ENCODE data around the gene BCKDHA. TPM values are rescaled to one million over a fixed set of nuclear protein-coding genes. Genes with fewer than 3 reads are reported as not detected.
A peak's percentile ranks its signal among the peaks of the same experiment; 100 is the strongest.

The BCKDHA gene
- total and polyA plus RNA-seq, 9 of the 15 experiments (the other 6 are each of a cell fraction or from before 2014, with no cell fraction given) = 4.5 to 52.5 (median 14.1) TPM

DNA sequence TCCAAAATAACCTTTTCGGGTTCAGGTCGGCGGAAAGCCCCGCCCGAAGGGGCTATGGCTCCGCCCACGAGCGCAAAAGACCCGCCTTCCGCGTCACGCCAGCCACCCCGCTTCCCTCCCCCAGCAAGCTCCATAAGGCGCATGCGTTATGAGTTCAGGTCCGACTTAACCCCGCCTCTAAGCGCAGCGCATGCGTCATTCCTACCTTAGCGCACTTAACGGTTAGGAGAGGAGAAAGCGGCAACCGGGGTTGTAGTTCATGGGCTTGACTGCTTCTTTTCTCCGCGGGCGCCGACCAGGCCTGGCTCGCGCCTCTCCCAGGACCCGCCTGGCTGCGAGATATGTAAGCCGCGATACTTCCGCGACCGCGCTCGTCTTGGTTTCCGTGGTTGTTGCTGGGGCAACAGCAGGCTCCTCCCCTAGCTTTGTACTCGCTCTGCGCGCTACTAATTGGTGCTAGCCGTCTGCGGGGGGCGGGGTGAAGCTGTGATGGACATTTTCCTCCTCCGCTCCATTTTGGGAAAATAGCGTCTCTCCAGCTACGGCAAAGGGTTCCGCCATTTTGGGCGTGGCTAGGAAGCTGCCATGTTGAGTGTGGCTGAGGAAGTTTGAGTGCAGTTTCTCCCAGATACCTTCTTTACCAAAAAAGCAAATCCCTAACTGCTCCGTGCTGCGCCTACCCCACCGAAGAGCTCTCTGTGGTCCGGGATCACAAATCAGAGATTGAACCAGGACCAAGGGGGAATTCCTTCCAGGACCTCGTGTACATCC, 33.7 kb upstream of the BCKDHA start, which contains the start of gene B9D2:
Gene B9D2, minus strand, starts transcription at position 397 of the 771 bp plus-strand sequence. CDS start 630 bp downstream, outside the sequence.
- H3K4me2 ChIP-seq (ENCODE audit: insufficient read depth, low read length) = peak within 1 kb of the TSS; percentile 95
- intact Hi-C loops (cut with micrococcal nuclease) (loop anchor here (10.0 kb wide), 1 partner anchor 71 kb away; the partner anchor contains the start of gene DMAC2), in situ Hi-C loops (cut with MboI) (no loop called here)
- BruUV-seq (replicated peaks) = TSS peak; percentile 85
- peaks cover 4% of the 10 kb centered on the region; the same call in 2 of the 3 replicates for H3K36me3 ChIP-seq (ENCODE audit: control insufficient read depth, insufficient read depth, low read length)
- FAIRE-seq = peak; percentile 98
- peak within 1 kb of the TSS; percentile 100 for H3K27ac ChIP-seq (ENCODE audit: extremely low read depth, low read depth, low read length)
- ChIA-PET CTCF (ENCODE audit: low intra/inter-chr PET ratio) (no interaction called here), POLR2A (interaction anchor here (0.6 to 2.9 kb wide), 15 partner anchors 9 to 1027 kb away, joined by 3 to 20 read pairs (median 3); partner anchors contain the start of gene TGFB1)
- H3K9me3 ChIP-seq (replicated peaks; ENCODE audit: control insufficient read depth, insufficient read depth, low read depth, low read length) = no peaks in the 10 kb centered on the region
- peak within 1 kb of the TSS; percentile 97 to 99 for H3K9ac ChIP-seq (ENCODE audit: insufficient read depth in 1 of 2, low read depth in 2 of 2, low read length in 2 of 2)
- H3K79me2 ChIP-seq (ENCODE audit: control insufficient read depth, insufficient read depth, low read length) = peaks cover 42% of the 10 kb centered on the region
- no peaks in the 10 kb centered on the region for H4K20me1 ChIP-seq (replicated peaks; ENCODE audit: control insufficient read depth, insufficient read depth, low read length)
- H3K4me1 ChIP-seq (replicated peaks in 1 of 2; ENCODE audit: control insufficient read depth in 2 of 2, insufficient read depth in 2 of 2, low read length in 2 of 2) = peaks cover 30 to 46% of the 10 kb centered on the region in 2 experiments
- H2AFZ ChIP-seq (ENCODE audit: low read depth, low read length) = peak within 1 kb of the TSS; percentile 98
- peak; percentile 94 for ATAC-seq
- peak; percentile 97 to 99 (median 98) for DNase-seq (ENCODE audit: extremely low read depth in 1 of 4, low spot score in 3 of 4)
- WGBS (ENCODE audit: insufficient coverage, low coverage, missing lambda C conversion rate) = under 1% methylated on average over 52 of the region's 56 CpGs
- no peaks in the 10 kb centered on the region for H3K27me3 ChIP-seq (ENCODE audit: control insufficient read depth in 2 of 2, insufficient read depth in 2 of 2, low read length in 2 of 2)
- H3K4me3 ChIP-seq = peak within 1 kb of the TSS; percentile 80
- H3K9me1 ChIP-seq (ENCODE audit: control insufficient read depth, insufficient read depth, low read length) = no peaks in the 10 kb centered on the region
- TF ChIP-seq PCBP2 (IDR thresholded peaks at IDR 0.05; ENCODE audit: low read depth, low read length, poor library complexity, severe bottlenecking) (no peak), E2F3 (CRISPR knock-in tag; IDR thresholded peaks at IDR 0.05) (no peak), BRF2 (IDR thresholded peaks at IDR 0.05; ENCODE audit: borderline replicate concordance, insufficient read depth, insufficient read length) (no peak), CHD2 (IDR thresholded peaks at IDR 0.05; ENCODE audit: low read depth, low read length) (peak; percentile 52; the same call in 1 of the 2 replicates), ARID3A (IDR thresholded peaks at IDR 0.05; ENCODE audit: borderline replicate concordance, low read depth, low read length) (no peak), CTCFL (IDR thresholded peaks at IDR 0.05; ENCODE audit: borderline replicate concordance, insufficient read depth, low read depth, low read length, poor library complexity, severe bottlenecking) (no peak), ZBTB17 (CRISPR knock-in tag; IDR thresholded peaks at IDR 0.05) (no peak; the same call in 1 of the 2 replicates), KDM5B (IDR thresholded peaks at IDR 0.05; ENCODE audit: insufficient replicate concordance, low read depth, low read length) (no peak), SRSF7 (optimal IDR thresholded peaks at IDR 0.05; ENCODE audit: low read depth, low read length) (no peak), CSDE1 (IDR thresholded peaks at IDR 0.05) (peak; percentile 85 to 94), ZNF224 (CRISPR knock-in tag; IDR thresholded peaks at IDR 0.05) (no peak), CEBPB (tag; IDR thresholded peaks at IDR 0.05) (no peak), WHSC1 (IDR thresholded peaks at IDR 0.05; ENCODE audit: low read length) (no peak), CXXC5 (CRISPR knock-in tag; IDR thresholded peaks at IDR 0.05) (peak; percentile 96)
- TF ChIP-seq, protein P1, sequence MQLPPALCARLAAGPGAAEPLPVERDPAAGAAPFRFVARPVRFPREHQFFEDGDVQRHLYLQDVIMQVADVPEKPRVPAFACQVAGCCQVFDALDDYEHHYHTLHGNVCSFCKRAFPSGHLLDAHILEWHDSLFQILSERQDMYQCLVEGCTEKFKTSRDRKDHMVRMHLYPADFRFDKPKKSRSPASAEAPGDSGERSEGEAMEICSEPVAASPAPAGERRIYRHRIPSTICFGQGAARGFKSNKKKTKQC (CRISPR knock-in tag; IDR thresholded peaks at IDR 0.05) = peak; percentile 72; the same call in 1 of the 2 replicates

Data from K562 (cell line).